Renal cortex interstitium (tissue), 15 donors: ENCODE data around the gene GPX4. TPM values are rescaled to one million over a fixed set of nuclear protein-coding genes. Genes with fewer than 3 reads are reported as not detected.

Experiments used
- DNase-seq, 11 donors: peaks; one replicate each; pipeline ENCODE4 v3.0.0-alpha.2; 2013; ENCODE audit warnings: low read depth in 9 of 11, low spot score in 4 of 11; ENCODE audit errors: extremely low read depth in 1 of 11
- long read RNA-seq, 16 experiments: transcript quantifications; one replicate each; lab custom pipeline, GENCODE V29; 2026
- polyA plus RNA-seq, 3 donors: library from polyadenylated mRNA; unstranded; fragments of 120-200 nt; gene quantifications; one replicate each; pipeline ENCODE4 v1.2.1, GENCODE V29; 2013; ENCODE audit not compliant: insufficient read length in 3 of 3

GPX4 gene
- 100 to 1,000 TPM; 237 to 269 (median 243) TPM for polyA plus RNA-seq
- long read RNA-seq, donor 1, transcript GPX4-201 (7 exons, 919 nt) = major isoform, 97 of 156 reads
- long read RNA-seq, donor 1, transcript GPX4-204 (6 exons, 536 nt) = minor isoform, 7 of 156 reads
- long read RNA-seq, donor 1, partial matches to known transcripts = 5 of 156 reads
- long read RNA-seq, donor 1, other reads (novel, unspliced or antisense) = 46 of 156 reads
- long read RNA-seq, donor 2, transcript GPX4-204 (6 exons, 536 nt) = minor isoform, 5 of 190 reads
- long read RNA-seq, donor 2, transcript GPX4-201 (7 exons, 919 nt) = major isoform, 115 of 190 reads
- long read RNA-seq, donor 2, partial matches to known transcripts = 19 of 190 reads
- long read RNA-seq, donor 2, other reads (novel, unspliced or antisense) = 49 of 190 reads
- long read RNA-seq, donor 3, transcript GPX4-201 (7 exons, 919 nt) = major isoform, 161 of 287 reads
- long read RNA-seq, donor 3, transcript GPX4-204 (6 exons, 536 nt) = minor isoform, 10 of 287 reads
- long read RNA-seq, donor 3, partial matches to known transcripts = 5 of 287 reads
- long read RNA-seq, donor 3, other reads (novel, unspliced or antisense) = 109 of 287 reads
- long read RNA-seq, donor 4, transcript GPX4-201 (7 exons, 919 nt) = major isoform, 126 of 178 reads
- long read RNA-seq, donor 4, transcript GPX4-204 (6 exons, 536 nt) = minor isoform, 7 of 178 reads
- long read RNA-seq, donor 4, partial matches to known transcripts = 0 of 178 reads
- long read RNA-seq, donor 4, other reads (novel, unspliced or antisense) = 44 of 178 reads
- long read RNA-seq, donor 5 = 0 reads
- long read RNA-seq, donor 6, transcript GPX4-201 (7 exons, 919 nt) = major isoform, 107 of 181 reads
- long read RNA-seq, donor 6, partial matches to known transcripts = 23 of 181 reads
- long read RNA-seq, donor 6, other reads (novel, unspliced or antisense) = 47 of 181 reads
- long read RNA-seq, donor 7, transcript GPX4-201 (7 exons, 919 nt) = major isoform, 154 of 270 reads
- long read RNA-seq, donor 7, transcript GPX4-204 (6 exons, 536 nt) = minor isoform, 6 of 270 reads
- long read RNA-seq, donor 7, partial matches to known transcripts = 18 of 270 reads
- long read RNA-seq, donor 7, other reads (novel, unspliced or antisense) = 91 of 270 reads
- long read RNA-seq, donor 8 = 0 reads
- long read RNA-seq, donor 9, transcript GPX4-201 (7 exons, 919 nt) = major isoform, 108 of 187 reads
- long read RNA-seq, donor 9, transcript GPX4-204 (6 exons, 536 nt) = minor isoform, 8 of 187 reads
- long read RNA-seq, donor 9, partial matches to known transcripts = 15 of 187 reads
- long read RNA-seq, donor 9, other reads (novel, unspliced or antisense) = 54 of 187 reads
- long read RNA-seq, donor 10, transcript GPX4-201 (7 exons, 919 nt) = major isoform, 138 of 219 reads
- long read RNA-seq, donor 10, partial matches to known transcripts = 0 of 219 reads
- long read RNA-seq, donor 10, other reads (novel, unspliced or antisense) = 74 of 219 reads
- long read RNA-seq, donor 11, transcript GPX4-201 (7 exons, 919 nt) = major isoform, 91 of 140 reads
- long read RNA-seq, donor 11, transcript GPX4-204 (6 exons, 536 nt) = minor isoform, 8 of 140 reads
- long read RNA-seq, donor 11, partial matches to known transcripts = 0 of 140 reads
- long read RNA-seq, donor 11, other reads (novel, unspliced or antisense) = 40 of 140 reads
- long read RNA-seq, donor 12, transcript GPX4-201 (7 exons, 919 nt) = major isoform, 61 of 99 reads
- long read RNA-seq, donor 12, partial matches to known transcripts = 13 of 99 reads
- long read RNA-seq, donor 12, other reads (novel, unspliced or antisense) = 20 of 99 reads
- long read RNA-seq, donor 13 = 0 reads
- long read RNA-seq, donor 14, transcript GPX4-204 (6 exons, 536 nt) = minor isoform, 8 of 210 reads
- long read RNA-seq, donor 14, transcript GPX4-201 (7 exons, 919 nt) = major isoform, 118 of 210 reads
- long read RNA-seq, donor 14, partial matches to known transcripts = 16 of 210 reads
- long read RNA-seq, donor 14, other reads (novel, unspliced or antisense) = 66 of 210 reads
- long read RNA-seq, donor 15, transcript GPX4-204 (6 exons, 536 nt) = minor isoform, 7 of 101 reads
- long read RNA-seq, donor 15, transcript GPX4-201 (7 exons, 919 nt) = major isoform, 84 of 101 reads
- long read RNA-seq, donor 15, partial matches to known transcripts = 0 of 101 reads
- long read RNA-seq, donor 15, other reads (novel, unspliced or antisense) = 10 of 101 reads
- long read RNA-seq, donor 16, transcript GPX4-204 (6 exons, 536 nt) = minor isoform, 17 of 509 reads
- long read RNA-seq, donor 16, transcript GPX4-201 (7 exons, 919 nt) = major isoform, 305 of 509 reads
- long read RNA-seq, donor 16, partial matches to known transcripts = 13 of 509 reads
- long read RNA-seq, donor 16, other reads (novel, unspliced or antisense) = 171 of 509 reads

GRCh38 chr19:1103708-1104310 lies at the start of gene GPX4:
Gene GPX4 (plus strand): TSS chr19:1103994. CDS start chr19:1104044, 50 bp downstream.
- DNase-seq = peak; percentile 97 to 100 (median 99)

GRCh38 chr19:1054102-1055027 lies 49.4 kb upstream of the GPX4 start:
- no peak for DNase-seq

GRCh38 chr19:1055028-1055425 lies 48.8 kb upstream of the GPX4 start:
- DNase-seq = no peak

GRCh38 chr19:1055886-1056620 lies 47.7 kb upstream of the GPX4 start:
- no peak for DNase-seq

- DNase-seq = no peak
These were observed 46.5 kb upstream of the GPX4 start for GRCh38 chr19:1057176-1057855.

- DNase-seq = no peak
These were observed 45.7 kb upstream of the GPX4 start for GRCh38 chr19:1058112-1058511.

- no peak for DNase-seq
These were observed 43.1 kb upstream of the GPX4 start for GRCh38 chr19:1060689-1061088.

- no peak for DNase-seq
These were observed 41.8 kb upstream of the GPX4 start for GRCh38 chr19:1061987-1062386.

- DNase-seq = no peak
These were observed 41.3 kb upstream of the GPX4 start for GRCh38 chr19:1062387-1063029.

GRCh38 chr19:1063030-1063908 lies 40.5 kb upstream of the GPX4 start:
- DNase-seq = no peak

GRCh38 chr19:1063909-1064660 lies 39.7 kb upstream of the GPX4 start:
- no peak for DNase-seq
